Measurements from ENCODE around the gene KIF12.

KIF12 gene

GRCh38 chr9:114069476-114070187, 29.5 kb downstream of the KIF12 start:
- H3K4me2 ChIP-seq (ENCODE audit: low read length), result no peak overlapping the region
- H4K20me1 ChIP-seq (ENCODE audit: control insufficient read depth, insufficient read depth, low read depth, low read length), result no peaks in the 10 kb centered on the region
- H3K27ac ChIP-seq (ENCODE audit: low read depth, low read length), result no peak overlapping the region
- H3K9me2 ChIP-seq (replicated peaks; ENCODE audit: control insufficient read depth, low read length), result no peaks in the 10 kb centered on the region
- H3F3A ChIP-seq (ENCODE audit: control insufficient read depth, insufficient read depth), result no peaks in the 10 kb centered on the region
- H3K4me3 ChIP-seq (ENCODE audit: low read length), result no peak overlapping the region
- H3K27me3 ChIP-seq (ENCODE audit: control insufficient read depth, low read length), result peaks cover 4% of the 10 kb centered on the region; the same call in 1 of the 2 replicates
- H3K9me3 ChIP-seq (ENCODE audit: control insufficient read depth, insufficient read depth, low read length), result no peaks in the 10 kb centered on the region
- no peaks in the 10 kb centered on the region for H3K36me3 ChIP-seq (ENCODE audit: control insufficient read depth, low read length)
- no peaks in the 10 kb centered on the region for H3K79me2 ChIP-seq (ENCODE audit: control insufficient read depth, low read length)
- TF ChIP-seq EZH2phosphoT487 (IDR thresholded peaks at IDR 0.05; ENCODE audit: borderline replicate concordance, low read length) (no peak), CTCF (IDR thresholded peaks at IDR 0.05; ENCODE audit: low read depth, low read length, poor library complexity, severe bottlenecking) (no peak)
- H3K4me1 ChIP-seq (ENCODE audit: control insufficient read depth, low read length), result no peaks in the 10 kb centered on the region

- H4K20me1 ChIP-seq (ENCODE audit: control insufficient read depth, insufficient read depth, low read depth, low read length), result no peaks in the 10 kb centered on the region
- no peaks in the 10 kb centered on the region for H3K79me2 ChIP-seq (ENCODE audit: control insufficient read depth, low read length)
- no peaks in the 10 kb centered on the region for H3F3A ChIP-seq (ENCODE audit: control insufficient read depth, insufficient read depth)
- no peaks in the 10 kb centered on the region for H3K9me2 ChIP-seq (replicated peaks; ENCODE audit: control insufficient read depth, low read length)
- no peak overlapping the region for H3K27ac ChIP-seq (ENCODE audit: low read depth, low read length)
- H3K4me3 ChIP-seq (ENCODE audit: low read length), result no peak overlapping the region
- no peaks in the 10 kb centered on the region for H3K9me3 ChIP-seq (ENCODE audit: control insufficient read depth, insufficient read depth, low read length)
- no peak overlapping the region for H3K4me2 ChIP-seq (ENCODE audit: low read length)
- H3K36me3 ChIP-seq (ENCODE audit: control insufficient read depth, low read length), result no peaks in the 10 kb centered on the region
- TF ChIP-seq CTCF (IDR thresholded peaks at IDR 0.05; ENCODE audit: low read depth, low read length, poor library complexity, severe bottlenecking) (no peak), EZH2phosphoT487 (IDR thresholded peaks at IDR 0.05; ENCODE audit: borderline replicate concordance, low read length) (no peak)
- H3K27me3 ChIP-seq (ENCODE audit: control insufficient read depth, low read length), result peaks cover 4% of the 10 kb centered on the region; the same call in 1 of the 2 replicates
- H3K4me1 ChIP-seq (ENCODE audit: control insufficient read depth, low read length), result no peaks in the 10 kb centered on the region
These were observed 33.8 kb downstream of the KIF12 start for GRCh38 chr9:114065304-114065703.

GRCh38 chr9:114061830-114062474, 37.1 kb downstream of the KIF12 start:
- TF ChIP-seq EZH2phosphoT487 (IDR thresholded peaks at IDR 0.05; ENCODE audit: borderline replicate concordance, low read length), result no peak
- TF ChIP-seq CTCF (IDR thresholded peaks at IDR 0.05; ENCODE audit: low read depth, low read length, poor library complexity, severe bottlenecking), result no peak
- H3K9me2 ChIP-seq (replicated peaks; ENCODE audit: control insufficient read depth, low read length), result no peaks in the 10 kb centered on the region
- H3K9me3 ChIP-seq (ENCODE audit: control insufficient read depth, insufficient read depth, low read length), result no peaks in the 10 kb centered on the region
- H3K27me3 ChIP-seq (ENCODE audit: control insufficient read depth, low read length), result peaks cover 4% of the 10 kb centered on the region; the same call in 1 of the 2 replicates
- no peaks in the 10 kb centered on the region for H3K79me2 ChIP-seq (ENCODE audit: control insufficient read depth, low read length)
- H3K36me3 ChIP-seq (ENCODE audit: control insufficient read depth, low read length), result no peaks in the 10 kb centered on the region
- no peak overlapping the region for H3K27ac ChIP-seq (ENCODE audit: low read depth, low read length)
- no peaks in the 10 kb centered on the region for H3K4me1 ChIP-seq (ENCODE audit: control insufficient read depth, low read length)
- no peaks in the 10 kb centered on the region for H4K20me1 ChIP-seq (ENCODE audit: control insufficient read depth, insufficient read depth, low read depth, low read length)
- H3K4me2 ChIP-seq (ENCODE audit: low read length), result no peak overlapping the region
- H3F3A ChIP-seq (ENCODE audit: control insufficient read depth, insufficient read depth), result no peaks in the 10 kb centered on the region
- H3K4me3 ChIP-seq (ENCODE audit: low read length), result no peak overlapping the region
